HL-60/S4 treated with phorbol 12-myristate 13-acetate at 8.2 ng/mL for 4 days and 3 days (cell line): ENCODE results near the gene XPO6.

Source experiments
- in situ Hi-C: fragments of 300-500 bp; cut with MboI; formaldehyde crosslinking; loops from 2 replicates; pipeline ENCODE4 v1.15.0; 2022; ENCODE audit warnings: low sequenced_read_pairs

XPO6 gene

GRCh38 chr16:28067604-28068379 is 144.0 kb downstream of the XPO6 start:
- in situ Hi-C loops, result no loop called here

- in situ Hi-C loops, result no loop called here
These were observed 147.0 kb downstream of the XPO6 start for GRCh38 chr16:28064706-28065249.

- in situ Hi-C loops, result no loop called here
These were observed 147.6 kb downstream of the XPO6 start for GRCh38 chr16:28064150-28064549.

GRCh38 chr16:28063591-28064061 is 148.1 kb downstream of the XPO6 start, which contains the start of gene GSG1L:
GSG1L (minus strand) TSS chr16:28063714; CDS start chr16:28063424, 290 bp downstream.
- in situ Hi-C loops, result no loop called here

- in situ Hi-C loops, result no loop called here
These were observed 148.8 kb downstream of the XPO6 start for GRCh38 chr16:28062847-28063521.

GRCh38 chr16:28062261-28062846 is 149.4 kb downstream of the XPO6 start:
- in situ Hi-C loops, result no loop called here

DNA sequence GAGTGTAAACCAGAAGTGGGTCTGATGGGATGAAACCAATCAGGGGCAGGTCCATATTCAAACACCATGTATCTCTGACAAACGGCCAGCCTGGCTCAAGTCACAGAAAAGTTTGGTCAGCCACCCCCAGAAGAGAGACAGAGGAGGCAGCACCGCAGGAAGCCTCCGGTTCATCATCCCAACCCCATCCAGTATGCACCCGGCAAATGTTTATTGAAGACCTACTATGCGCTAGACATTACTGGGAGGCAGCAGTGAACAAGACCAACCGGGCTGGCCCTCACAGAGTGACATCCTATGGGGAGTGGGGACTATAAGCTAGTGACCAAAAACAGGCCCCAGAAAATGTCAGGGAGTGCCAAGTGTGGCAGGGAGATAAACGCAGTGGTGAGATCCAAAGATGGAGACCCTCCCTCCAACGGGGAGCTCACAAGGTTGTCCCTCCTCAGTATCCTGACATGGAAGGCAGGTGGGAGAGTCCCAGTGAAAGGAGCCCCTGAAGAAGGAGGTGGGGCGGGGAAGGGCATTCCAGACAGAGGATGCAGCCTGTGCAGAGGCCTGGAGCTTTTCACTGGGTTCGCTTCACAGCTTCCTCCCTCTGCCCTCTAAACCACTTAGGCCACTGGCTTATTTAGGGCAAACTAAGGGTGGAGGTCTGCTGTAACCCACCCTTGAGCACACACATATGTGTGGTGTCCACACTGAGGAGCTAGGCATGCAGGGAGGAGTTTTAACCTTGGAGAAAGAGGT is 150.2 kb downstream of the XPO6 start:
- in situ Hi-C loops, result no loop called here

GRCh38 chr16:28059841-28060575 is 151.8 kb downstream of the XPO6 start:
- in situ Hi-C loops, result no loop called here

DNA sequence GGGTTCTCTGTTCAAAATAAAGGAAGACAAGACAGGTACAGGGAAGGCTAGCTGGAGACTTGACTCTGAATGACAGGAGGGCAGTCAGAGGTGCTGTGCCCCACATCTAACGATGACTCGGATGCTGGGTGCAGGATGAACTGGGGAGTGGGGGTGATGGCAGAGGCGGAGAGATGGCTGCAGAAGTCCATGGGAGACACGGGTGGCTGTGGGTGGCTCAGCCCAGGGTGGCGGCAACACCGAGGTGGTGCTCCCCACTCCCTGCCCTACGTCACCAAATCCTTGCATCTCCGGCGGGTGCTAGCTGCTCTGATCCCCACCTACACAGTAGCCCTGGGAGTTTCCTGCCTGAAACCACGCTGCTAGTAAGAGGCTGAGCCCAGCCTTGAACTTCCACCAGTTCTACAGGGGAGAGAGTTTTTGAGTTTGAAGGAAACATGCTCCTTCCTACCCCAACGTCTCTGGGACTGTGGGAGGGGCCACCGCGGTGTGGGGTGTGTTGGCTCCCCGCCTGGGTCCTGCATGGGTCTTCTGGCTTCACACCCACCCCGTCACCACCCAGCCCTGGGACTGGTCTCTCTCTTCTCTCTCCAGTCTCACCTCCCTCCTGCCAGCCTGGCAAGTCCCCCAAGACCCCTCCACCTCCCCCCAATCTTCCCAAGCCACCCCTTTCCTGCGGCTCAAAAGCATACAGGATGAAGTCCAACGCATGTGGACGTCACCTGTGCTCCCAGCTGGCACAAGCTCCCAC is 152.8 kb downstream of the XPO6 start:
- in situ Hi-C loops, result no loop called here

DNA sequence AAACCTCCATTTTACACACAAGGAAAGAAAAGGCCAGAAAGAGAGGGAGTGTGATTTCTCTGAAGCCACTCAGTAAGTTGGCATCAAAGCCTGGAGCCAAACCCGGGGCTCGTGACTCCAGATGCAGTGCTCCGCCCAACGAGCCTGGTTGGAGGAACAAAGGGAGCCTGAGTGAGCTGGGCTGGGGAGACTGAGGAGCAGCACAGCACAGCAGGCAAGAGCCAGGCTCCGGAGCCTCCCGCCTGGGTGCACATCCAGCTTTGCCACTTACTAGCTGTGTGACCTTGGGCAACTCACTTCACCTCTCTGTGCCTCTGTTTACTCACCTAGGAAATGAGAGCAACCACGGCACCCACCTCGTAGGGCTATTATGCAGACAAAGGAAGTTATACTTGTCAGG is 153.8 kb downstream of the XPO6 start:
- in situ Hi-C loops, result no loop called here

DNA sequence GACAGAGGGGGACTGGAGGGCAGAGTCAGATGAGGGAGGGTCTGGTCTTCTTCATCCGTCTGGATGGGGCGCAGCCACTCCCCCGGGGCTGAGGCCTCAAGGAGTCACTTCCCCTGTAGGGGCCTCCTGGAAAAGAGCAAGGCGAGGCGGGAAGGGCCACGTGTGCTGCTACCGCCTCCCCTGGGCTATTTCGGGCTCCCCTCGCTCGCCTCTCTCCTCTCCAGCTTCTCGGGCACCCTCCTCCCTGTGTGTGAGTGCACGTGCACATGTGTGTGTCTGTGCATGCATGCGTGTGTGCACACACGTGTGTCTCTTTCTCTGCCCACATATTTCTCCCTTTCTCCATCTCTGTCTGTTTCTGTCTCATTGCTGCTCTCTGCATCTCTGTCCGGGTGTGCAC is 158.3 kb downstream of the XPO6 start:
- in situ Hi-C loops, result no loop called here

GRCh38 chr16:28052274-28053128 is 159.3 kb downstream of the XPO6 start:
- in situ Hi-C loops, result no loop called here

DNA sequence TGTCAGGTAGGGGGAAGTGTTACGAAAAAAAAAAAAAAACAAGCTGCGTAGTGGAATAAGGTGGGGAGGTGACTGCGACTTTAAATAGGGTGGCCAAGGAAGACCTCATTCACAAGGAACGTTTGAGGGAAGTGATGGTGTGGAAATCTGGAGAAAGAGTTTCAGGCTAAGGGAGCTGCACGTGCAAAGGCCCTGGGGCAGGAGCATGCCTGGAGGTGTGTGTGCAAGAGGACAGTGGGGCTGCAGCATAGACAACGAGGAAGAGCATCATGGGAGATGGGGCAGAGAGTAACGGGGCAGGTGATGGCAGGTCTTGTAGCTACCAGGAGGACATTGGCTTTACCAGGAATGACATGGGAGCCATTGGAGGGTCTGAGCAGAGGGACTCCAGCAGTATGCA is 160.3 kb downstream of the XPO6 start:
- in situ Hi-C loops, result no loop called here
